ENCODE results near the gene GLG1.
"Not testable (repeated sequence)": the region's sequence is repeated elsewhere in the genome, so short reads cannot be mapped to it uniquely, and the experiment has no call there.

The GLG1 gene

GRCh38 chr16:74534650-74535049 lies 72.3 kb downstream of the GLG1 start:
- H3K27ac ChIP-seq, result not testable (repeated sequence)

- H3K27ac ChIP-seq, result no peak overlapping the region
- TF ChIP-seq CTCF (conservative IDR thresholded peaks at IDR 0.05), result no peak
These were observed 82.0 kb downstream of the GLG1 start for GRCh38 chr16:74524926-74525325.

GRCh38 chr16:74524117-74524516 lies 82.8 kb downstream of the GLG1 start:
- no peak for TF ChIP-seq CTCF (conservative IDR thresholded peaks at IDR 0.05)

DNA sequence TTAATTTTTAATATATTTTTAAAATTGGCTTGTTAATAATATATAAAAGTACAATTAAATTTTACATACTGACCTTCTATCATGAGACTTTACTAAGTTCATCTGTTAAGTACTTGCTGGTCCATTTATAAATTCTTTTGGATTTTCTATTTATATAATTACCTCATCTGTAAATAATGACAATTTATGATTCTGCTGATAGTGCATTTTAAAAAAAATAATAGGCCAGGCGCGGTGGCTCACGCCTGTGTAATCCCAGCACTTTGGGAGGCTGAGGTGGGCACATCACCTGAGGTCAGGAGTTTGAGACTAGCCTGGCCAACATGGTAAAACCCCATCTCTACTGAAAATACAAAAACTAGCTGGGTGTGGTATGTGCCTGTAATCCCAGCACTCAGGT lies 83.2 kb downstream of the GLG1 start:
- not testable (repeated sequence) for H3K27ac ChIP-seq

More at GRCh38 chr16:74524117-74524516, 82.8 kb downstream of the GLG1 start:
- H3K27ac ChIP-seq, result no peak overlapping the region

DNA sequence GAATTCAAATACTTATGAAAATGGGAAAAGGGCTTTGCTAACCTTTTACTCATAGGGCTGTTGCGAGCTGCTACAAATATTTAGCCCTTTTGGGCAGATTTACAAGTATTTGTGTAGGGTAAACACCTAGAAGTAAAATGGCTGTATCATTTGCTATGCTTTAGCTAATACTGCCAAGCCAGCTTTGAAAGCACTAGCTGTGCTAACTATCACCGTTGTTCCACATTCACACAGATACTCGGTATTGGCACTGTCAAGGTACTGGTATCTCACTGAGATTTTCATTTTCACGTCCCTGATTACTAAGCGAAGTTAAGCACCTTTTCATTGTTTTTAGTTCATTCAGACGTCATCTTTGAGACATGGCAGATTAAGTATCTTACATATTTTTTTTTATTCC lies 84.8 kb downstream of the GLG1 start:
- TF ChIP-seq CTCF (conservative IDR thresholded peaks at IDR 0.05), result no peak
- H3K27ac ChIP-seq, result no peak overlapping the region

DNA sequence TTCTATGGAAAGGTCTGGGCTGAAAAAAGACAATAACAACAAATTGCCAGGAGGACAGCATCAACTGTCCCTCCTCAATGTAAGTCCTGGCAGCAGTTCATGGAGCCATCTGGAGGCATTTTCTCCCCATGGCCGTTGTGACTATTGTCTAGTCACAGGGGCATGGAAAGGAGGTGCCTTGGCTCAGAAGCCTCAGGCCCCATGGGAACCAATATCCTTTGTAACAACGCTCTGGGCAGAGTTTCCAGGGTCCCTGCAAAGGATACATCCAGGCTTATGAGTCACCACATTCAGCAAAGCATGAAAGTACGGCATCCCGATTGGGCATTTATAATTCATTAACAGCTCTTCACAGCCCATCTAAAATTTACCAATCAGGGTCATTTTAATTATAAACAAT lies 85.2 kb downstream of the GLG1 start:
- no peak for TF ChIP-seq CTCF (conservative IDR thresholded peaks at IDR 0.05)
- H3K27ac ChIP-seq, result no peak overlapping the region

DNA sequence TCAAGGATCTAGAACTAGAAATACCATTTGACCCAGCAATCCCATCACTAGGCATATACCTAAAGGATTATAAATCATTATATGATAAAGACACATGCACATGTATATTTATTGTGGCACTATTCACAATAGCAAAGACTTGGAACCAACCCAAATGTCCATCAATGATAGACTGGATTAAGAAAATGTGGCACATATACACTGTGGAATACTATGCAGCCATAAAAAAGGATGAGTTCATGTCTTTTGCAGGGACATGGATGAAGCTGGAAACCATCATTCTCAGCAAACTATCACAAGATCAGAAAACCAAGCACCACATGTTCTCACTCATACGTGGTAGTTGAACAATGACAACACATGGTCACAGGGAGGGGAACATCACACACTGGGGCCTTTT lies 88.0 kb downstream of the GLG1 start:
- H3K27ac ChIP-seq, result not testable (repeated sequence)

- no peak for TF ChIP-seq CTCF (conservative IDR thresholded peaks at IDR 0.05)
- no peak overlapping the region for H3K27ac ChIP-seq
These were observed 95.0 kb downstream of the GLG1 start for GRCh38 chr16:74511961-74512360.

- no peak for TF ChIP-seq CTCF (conservative IDR thresholded peaks at IDR 0.05)
- H3K27ac ChIP-seq, result no peak overlapping the region
These were observed 101.9 kb downstream of the GLG1 start for GRCh38 chr16:74505011-74505410.
